Heart right ventricle (tissue), 16 donors: ENCODE results near the gene STK24. TPM values are rescaled to one million over a fixed set of nuclear protein-coding genes. Genes with fewer than 3 reads are reported as not detected.

ENCODE experiments used
- ATAC-seq, 8 donors: fragments of 200-7000 bp; cut with Tn5 transposase; one replicate each; pipeline ENCODE4 v1.9.1; 2020; ENCODE audit warnings: mild to moderate bottlenecking in 8 of 8, moderate library complexity in 8 of 8, moderate number of reproducible peaks in 1 of 8
- DNase-seq, 2 donors: peaks; one replicate each; pipeline ENCODE4 v3.0.0-alpha.2; 2020
- H3K27ac ChIP-seq, 10 donors: fragments of 200-600 bp; sonication (generic) in 2 of 10; one replicate each; pipeline versions ENCODE4 v1.5.0 to v1.8.0; 2020 to 2022; ENCODE audit warnings: mild to moderate bottlenecking in 3 of 10
- H3K27me3 ChIP-seq, 7 donors: fragments of 200-600 bp; one replicate each; pipeline ENCODE4 v1.8.0; 2021 to 2022; ENCODE audit warnings: mild to moderate bottlenecking in 2 of 7
- H3K36me3 ChIP-seq, 9 donors: fragments of 200-600 bp; sonication (generic) in 1 of 9; one replicate each; pipeline versions ENCODE4 v1.5.0 to v1.8.0; 2020 to 2022; ENCODE audit warnings: mild to moderate bottlenecking in 2 of 9
- H3K4me1 ChIP-seq, 9 donors: fragments of 200-600 bp; sonication (generic) in 1 of 9; one replicate each; pipeline versions ENCODE4 v1.5.0 to v1.8.0; 2020 to 2022; ENCODE audit warnings: mild to moderate bottlenecking in 4 of 9
- H3K4me3 ChIP-seq, 10 donors: fragments of 200-600 bp; sonication (generic) in 2 of 10; one replicate each; pipeline versions ENCODE4 v1.5.0 to v1.8.0; 2020 to 2022; ENCODE audit warnings: mild to moderate bottlenecking in 7 of 10, moderate library complexity in 2 of 10
- H3K9me3 ChIP-seq, 11 donors: fragments of 200-600 bp in 10 of 11; sonication (generic) in 2 of 11; one replicate each; pipeline versions ENCODE4 v1.5.0 to v1.8.0; 2013 to 2022; ENCODE audit warnings: mild to moderate bottlenecking in 2 of 11, control low read depth in 1 of 11, moderate library complexity in 1 of 11
- WGBS, 2 donors: extraction: QIAGEN DNeasy Blood & Tissue Kit; methylation state at CpG; one replicate each; pipeline ENCODE4 v1.1.7; 2013; ENCODE audit warnings: inconsistent platforms in 1 of 2; 5-methylcytosine and 5-hydroxymethylcytosine counted together
- intact Hi-C, 10 donors: fragments of 100-400 bp; cut with DNase I; formaldehyde crosslinking; loops; one replicate each; pipeline versions ENCODE4 v1.11.1 to v1.14.2; 2022
- polyA plus RNA-seq, 2 donors: library from polyadenylated mRNA; stranded (reverse); fragments of 200-250 nt; gene quantifications; one replicate each; pipeline ENCODE4 v1.2.3, GENCODE V29; 2013
- total RNA-seq, 10 donors: library from RNA; stranded (reverse); fragmentation: NEBNext Ultra II Directional in 3 of 10; extraction: Animal tissue kit (Norgen Biotek cat#: 25700) in 3 of 10; gene quantifications; one replicate each; pipeline versions ENCODE4 v1.2.1 to v1.2.4, GENCODE V29; 2021 to 2023
- TF ChIP-seq, protein P1 (sequence below), 9 donors: fragments of 200-600 bp; sonication (generic) in 2 of 9; IDR thresholded peaks; one replicate each; pipeline versions ENCODE4 v1.5.0 to v1.8.0; 2021 to 2022; ENCODE audit warnings: antibody characterized with exemption in 9 of 9, mild to moderate bottlenecking in 5 of 9, moderate library complexity in 1 of 9
- donor health status: Arrhythmogenic right ventricular cardiomyopathy.
- donor health status: ischemic (EF 13 %, LVEDD 7.1; RV severe dilation, severe dysfunction).
- donor health status: healthy with polysubstance abuse.
- donor health status: DM: no; HTN: yes; CAD: no.
- donor health status: DM: no; HTN: no; CAD: no.
- donor health status: ischemic (EF 25% LVEDD 6.9; RV normal size, moderate dysfunction).
- donor health status: ischemic (EF 25% LVEDD 5.7; RV mildly dilated, moderate dysfunction).
- donor health status: healthy.
- donor health status: DM: yes; HTN: yes; CAD: no.
- donor health status: Ischemic cardiomyopathy.
- donor health status: ischemic (EF 35%, LVEDD 5.7; RV mildly dilated, moderate dysfunction).
- donor health status: nonischemic (EF 11% LVEDD 7.7; RV severe dilation, severe dysfunction).
- donor health status: DM: yes; HTN: yes; CAD: no.
- donor health status: PGD.
- donor health status: ischemic (EF 29% LVEDD 5.4; RV normal size, mild dysfunction).
- donor health status: nonischemic (EF 23%, LVEDD 6.1; RV moderate dilation, normal function).

The STK24 gene
- total and polyA plus RNA-seq, 12 donors, result 20.8 to 72.9 (median 61.5) TPM

DNA sequence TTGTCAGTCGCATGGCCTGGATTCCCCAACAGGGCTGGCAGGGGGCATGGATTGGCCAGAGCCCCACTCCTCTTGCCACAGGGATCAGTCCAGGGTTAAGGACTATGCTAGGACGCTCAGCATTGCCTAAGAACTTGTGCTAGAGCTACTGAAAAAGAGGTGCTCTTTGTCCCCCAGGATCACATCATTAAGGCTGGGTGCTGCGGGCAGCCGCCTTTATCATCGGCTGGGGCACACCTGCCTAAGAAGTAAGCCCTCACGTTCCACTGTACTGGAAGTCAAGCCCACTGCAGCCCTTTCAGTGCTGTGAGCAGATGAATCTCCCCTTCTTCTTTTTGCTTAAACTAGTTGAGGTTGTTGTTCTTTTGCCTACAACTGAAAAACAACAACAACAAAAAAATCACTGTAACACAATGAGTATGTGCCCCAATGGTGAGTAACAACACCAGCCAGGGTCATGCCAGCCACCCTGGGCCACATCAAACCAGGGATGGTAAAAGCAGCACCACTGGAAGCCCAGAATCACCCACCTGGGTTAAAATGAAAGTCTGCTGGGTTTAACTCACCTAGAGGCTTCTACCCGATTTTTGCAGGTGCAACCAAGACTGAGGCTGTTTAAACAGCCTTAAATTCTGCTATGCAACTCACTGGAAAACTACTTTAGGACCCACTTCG is 20.6 kb downstream of the STK24 start:
- 84 to 94% methylated on average over 8 of the region's 8 CpGs for WGBS, 2 donors
- peaks cover 0 to 10% (median 0%) of the 10 kb centered on the region in 9 donors for H3K36me3 ChIP-seq
- no peak for DNase-seq
- ATAC-seq, result no peak
- TF ChIP-seq, protein P1, sequence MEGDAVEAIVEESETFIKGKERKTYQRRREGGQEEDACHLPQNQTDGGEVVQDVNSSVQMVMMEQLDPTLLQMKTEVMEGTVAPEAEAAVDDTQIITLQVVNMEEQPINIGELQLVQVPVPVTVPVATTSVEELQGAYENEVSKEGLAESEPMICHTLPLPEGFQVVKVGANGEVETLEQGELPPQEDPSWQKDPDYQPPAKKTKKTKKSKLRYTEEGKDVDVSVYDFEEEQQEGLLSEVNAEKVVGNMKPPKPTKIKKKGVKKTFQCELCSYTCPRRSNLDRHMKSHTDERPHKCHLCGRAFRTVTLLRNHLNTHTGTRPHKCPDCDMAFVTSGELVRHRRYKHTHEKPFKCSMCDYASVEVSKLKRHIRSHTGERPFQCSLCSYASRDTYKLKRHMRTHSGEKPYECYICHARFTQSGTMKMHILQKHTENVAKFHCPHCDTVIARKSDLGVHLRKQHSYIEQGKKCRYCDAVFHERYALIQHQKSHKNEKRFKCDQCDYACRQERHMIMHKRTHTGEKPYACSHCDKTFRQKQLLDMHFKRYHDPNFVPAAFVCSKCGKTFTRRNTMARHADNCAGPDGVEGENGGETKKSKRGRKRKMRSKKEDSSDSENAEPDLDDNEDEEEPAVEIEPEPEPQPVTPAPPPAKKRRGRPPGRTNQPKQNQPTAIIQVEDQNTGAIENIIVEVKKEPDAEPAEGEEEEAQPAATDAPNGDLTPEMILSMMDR (IDR thresholded peaks at IDR 0.05), result no peak
- H3K27ac ChIP-seq, result no peak overlapping the region
- peaks cover 4 to 91% (median 55%) of the 10 kb centered on the region in 9 donors for H3K4me1 ChIP-seq
- H3K4me3 ChIP-seq, result no peak overlapping the region
- H3K27me3 ChIP-seq, result no peaks in the 10 kb centered on the region
- no peaks in the 10 kb centered on the region for H3K9me3 ChIP-seq
- intact Hi-C loops, result loop anchor here in 1 of 10 donors (10.0 kb wide), 1 partner anchor 61 kb away; no protein-coding TSS in a partner anchor

DNA sequence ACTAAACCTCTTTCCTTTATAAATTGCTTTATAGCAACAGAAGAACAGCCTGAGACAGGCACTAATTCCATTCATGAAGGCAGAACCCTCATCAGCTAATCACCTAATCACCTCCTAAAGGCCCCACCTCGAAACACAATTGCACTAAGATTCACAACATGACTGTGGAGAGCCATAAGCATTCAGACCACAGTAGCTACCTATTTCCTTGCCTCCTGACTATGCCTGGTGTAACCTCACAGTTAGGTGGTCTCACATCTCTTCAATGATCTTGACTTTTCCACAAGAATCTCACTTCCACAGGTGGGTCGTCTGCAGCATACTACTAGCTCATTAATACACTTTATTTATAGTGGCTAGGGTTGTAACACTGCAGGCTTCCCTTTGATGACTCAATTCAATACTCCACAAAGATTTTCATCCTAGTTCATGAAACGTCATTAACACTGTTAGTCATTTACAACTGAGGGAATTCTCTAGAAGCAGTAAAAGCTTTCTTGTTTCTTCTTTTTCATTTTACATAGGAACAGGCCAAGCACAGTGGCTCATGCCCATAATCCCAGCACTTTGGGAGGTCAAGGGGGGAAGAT is 27.1 kb downstream of the STK24 start:
- Histone ChIP-seq H3K36me3 (peaks cover 0 to 18% (median 0%) of the 10 kb centered on the region in 9 donors), H3K4me1 (peaks cover 3 to 62% (median 45%) of the 10 kb centered on the region in 9 donors), H3K27me3 (no peaks in the 10 kb centered on the region), H3K9me3 (peaks cover 0 to 7% (median 0%) of the 10 kb centered on the region in 11 donors), H3K27ac (peak overlapping the region in 1 of 10 donors; percentile 38), H3K4me3 (no peak overlapping the region)
- TF ChIP-seq, protein P1 (IDR thresholded peaks at IDR 0.05), result no peak
- intact Hi-C loops, result loop anchor here in 1 of 10 donors (10.0 kb wide), 1 partner anchor 55 kb away; no protein-coding TSS in a partner anchor
- no peak for DNase-seq
- 84 to 86% methylated on average over 3 of the region's 3 CpGs for WGBS, 2 donors
- ATAC-seq, result no peak

DNA sequence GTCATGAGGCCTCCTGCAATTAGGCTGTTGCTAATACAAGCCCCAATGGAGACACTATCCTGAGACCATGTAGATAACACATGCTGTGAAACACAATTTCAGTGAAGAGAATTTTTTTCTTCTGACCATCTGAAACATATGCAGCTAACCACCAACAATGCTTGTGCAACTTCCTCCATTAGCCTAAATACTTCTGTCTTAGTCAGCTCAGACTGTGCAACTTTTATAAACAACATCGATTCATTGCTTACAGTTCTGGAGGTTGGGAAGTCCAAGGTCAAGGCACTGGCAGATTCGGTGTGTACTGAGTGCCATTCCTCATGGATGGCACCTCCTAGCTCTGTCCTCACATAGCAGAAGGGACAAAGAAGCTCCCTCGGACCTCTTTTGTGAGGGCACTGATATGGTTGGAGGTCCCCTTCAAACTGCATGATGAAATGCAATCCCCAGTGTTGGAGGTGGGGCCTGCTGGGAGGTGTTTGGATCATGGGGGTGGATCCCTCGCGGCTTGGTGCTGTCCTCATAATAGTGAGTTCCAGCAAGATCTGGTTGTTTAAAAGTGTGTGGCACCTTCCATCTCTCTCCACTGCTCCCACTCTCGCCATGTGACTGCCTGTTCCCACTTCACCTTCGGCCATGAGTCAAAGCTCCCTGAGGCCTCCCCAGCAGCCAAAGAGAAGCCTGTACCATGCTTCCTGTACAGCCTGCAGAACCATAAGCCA is 27.7 kb downstream of the STK24 start:
- WGBS, 2 donors, result 94 to 95% methylated on average over 7 of the region's 7 CpGs
- intact Hi-C loops, result no loop called here
- Histone ChIP-seq H3K27me3 (no peaks in the 10 kb centered on the region), H3K4me1 (peaks cover 8 to 63% (median 45%) of the 10 kb centered on the region in 9 donors), H3K9me3 (peaks cover 0 to 7% (median 0%) of the 10 kb centered on the region in 11 donors), H3K4me3 (no peak overlapping the region), H3K27ac (peak overlapping the region in 1 of 10 donors; percentile 38), H3K36me3 (peaks cover 0 to 18% (median 0%) of the 10 kb centered on the region in 9 donors)
- peak in 1 of 8 donors; percentile 52 for ATAC-seq
- no peak for DNase-seq
- TF ChIP-seq, protein P1 (IDR thresholded peaks at IDR 0.05), result no peak

DNA sequence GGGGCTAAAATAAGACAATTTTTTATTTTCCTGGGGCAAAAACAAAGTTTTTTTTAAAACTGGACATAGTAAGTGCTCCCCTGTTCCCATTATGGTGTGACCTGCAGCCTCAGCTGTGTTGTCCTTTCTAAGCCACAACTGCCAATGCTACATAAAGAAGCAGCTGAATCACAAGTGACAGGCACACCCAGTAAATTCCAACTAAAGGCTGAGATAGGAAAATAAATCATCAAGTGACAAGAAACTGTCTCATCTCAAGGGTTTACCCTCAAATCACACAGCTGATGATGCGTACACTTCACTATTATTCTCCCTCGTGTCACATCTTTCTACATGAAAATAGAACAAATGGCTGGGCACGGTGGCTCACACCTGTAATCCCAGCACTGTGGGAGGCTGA is 28.7 kb downstream of the STK24 start:
- Histone ChIP-seq H3K4me3 (no peak overlapping the region), H3K4me1 (peaks cover 13 to 63% (median 45%) of the 10 kb centered on the region in 9 donors), H3K36me3 (peaks cover 0 to 18% (median 0%) of the 10 kb centered on the region in 9 donors), H3K27ac (peak overlapping the region in 1 of 10 donors; percentile 38), H3K9me3 (peaks cover 0 to 7% (median 0%) of the 10 kb centered on the region in 11 donors), H3K27me3 (no peaks in the 10 kb centered on the region)
- 87 to 95% methylated on average over 3 of the region's 3 CpGs for WGBS, 2 donors
- ATAC-seq, result no peak
- TF ChIP-seq, protein P1 (IDR thresholded peaks at IDR 0.05), result no peak
- intact Hi-C loops, result no loop called here
- no peak for DNase-seq
